ENCODE data around the gene CCNY.

Gene CCNY

GRCh38 chr10:35505241-35505873, 169.0 kb downstream of the CCNY start:
- POLR2A ChIA-PET, result interaction anchor here (0.7 kb wide), 1 partner anchor 112 kb away, joined by 4 read pairs; no protein-coding TSS in a partner anchor

GRCh38 chr10:35506741-35507140, 170.4 kb downstream of the CCNY start:
- H3K4me1 ChIP-seq (ENCODE audit: control extremely low read depth in 1 of 4, control insufficient read depth in 4 of 4, insufficient read depth in 4 of 4, low read length in 3 of 4), result peaks cover 0 to 6% (median 2%) of the 10 kb centered on the region in 4 experiments
- ChIA-PET CTCF (no interaction called here), POLR2A (no interaction called here)
- no peak for DNase-seq
- peaks cover 0 to 18% (median 5%) of the 10 kb centered on the region in 4 experiments for H3K36me3 ChIP-seq (ENCODE audit: control insufficient read depth in 4 of 4, insufficient read depth in 4 of 4, low read length in 3 of 4)
- H3K27ac ChIP-seq (ENCODE audit: insufficient read depth in 1 of 2, low read depth in 1 of 2, low read length in 2 of 2, poor library complexity in 1 of 2, severe bottlenecking in 2 of 2), result no peak overlapping the region
- no peaks in the 10 kb centered on the region for H3K27me3 ChIP-seq (replicated peaks in 2 of 5; ENCODE audit: control insufficient read depth in 4 of 5, insufficient read depth in 5 of 5, low read length in 4 of 5)
- no peaks in the 10 kb centered on the region for H3K9me3 ChIP-seq (ENCODE audit: control extremely low read depth in 1 of 5, control insufficient read depth in 4 of 5, insufficient read depth in 2 of 5, low read depth in 1 of 5, low read length in 4 of 5)
- no peak overlapping the region for H3K4me3 ChIP-seq (ENCODE audit: control insufficient read depth in 1 of 7, extremely low read depth in 1 of 7, insufficient read depth in 4 of 7, low read depth in 2 of 7, low read length in 6 of 7)

More at GRCh38 chr10:35505241-35505873, 169.0 kb downstream of the CCNY start:
- no peaks in the 10 kb centered on the region for H3K9me3 ChIP-seq (ENCODE audit: control extremely low read depth in 1 of 5, control insufficient read depth in 4 of 5, insufficient read depth in 2 of 5, low read depth in 1 of 5, low read length in 4 of 5)
- WGBS (ENCODE audit: insufficient coverage), result 86% methylated on average over 1 of the region's 3 CpGs
- no peak for DNase-seq
- H3K27ac ChIP-seq (ENCODE audit: insufficient read depth in 1 of 2, low read depth in 1 of 2, low read length in 2 of 2, poor library complexity in 1 of 2, severe bottlenecking in 2 of 2), result no peak overlapping the region
- CTCF ChIA-PET, result interaction anchor here (0.6 to 0.8 kb wide), 3 partner anchors 12 to 156 kb away, joined by 3 to 4 read pairs (median 3); no protein-coding TSS in a partner anchor
- peaks cover 0 to 5% (median 0%) of the 10 kb centered on the region in 4 experiments for H3K4me1 ChIP-seq (ENCODE audit: control extremely low read depth in 1 of 4, control insufficient read depth in 4 of 4, insufficient read depth in 4 of 4, low read length in 3 of 4)
- H3K36me3 ChIP-seq (ENCODE audit: control insufficient read depth in 4 of 4, insufficient read depth in 4 of 4, low read length in 3 of 4), result peaks cover 0 to 20% (median 4%) of the 10 kb centered on the region in 4 experiments
- no peak overlapping the region for H3K4me3 ChIP-seq (ENCODE audit: control insufficient read depth in 1 of 7, extremely low read depth in 1 of 7, insufficient read depth in 4 of 7, low read depth in 2 of 7, low read length in 6 of 7)
- no peaks in the 10 kb centered on the region for H3K27me3 ChIP-seq (replicated peaks in 2 of 5; ENCODE audit: control insufficient read depth in 4 of 5, insufficient read depth in 5 of 5, low read length in 4 of 5)

- Histone ChIP-seq H3K4me1 (ENCODE audit: control extremely low read depth in 1 of 4, control insufficient read depth in 4 of 4, insufficient read depth in 4 of 4, low read length in 3 of 4) (peaks cover 0 to 7% (median 2%) of the 10 kb centered on the region in 4 experiments), H3K27ac (ENCODE audit: insufficient read depth in 1 of 2, low read depth in 1 of 2, low read length in 2 of 2, poor library complexity in 1 of 2, severe bottlenecking in 2 of 2) (no peak overlapping the region), H3K27me3 (replicated peaks in 2 of 5; ENCODE audit: control insufficient read depth in 4 of 5, insufficient read depth in 5 of 5, low read length in 4 of 5) (no peaks in the 10 kb centered on the region), H3K9me3 (ENCODE audit: control extremely low read depth in 1 of 5, control insufficient read depth in 4 of 5, insufficient read depth in 2 of 5, low read depth in 1 of 5, low read length in 4 of 5) (no peaks in the 10 kb centered on the region), H3K4me3 (ENCODE audit: control insufficient read depth in 1 of 7, extremely low read depth in 1 of 7, insufficient read depth in 4 of 7, low read depth in 2 of 7, low read length in 6 of 7) (no peak overlapping the region), H3K36me3 (ENCODE audit: control insufficient read depth in 4 of 4, insufficient read depth in 4 of 4, low read length in 3 of 4) (peaks cover 0 to 16% (median 3%) of the 10 kb centered on the region in 4 experiments)
- ChIA-PET POLR2A (no interaction called here), CTCF (no interaction called here)
- WGBS (ENCODE audit: insufficient coverage), result 97% methylated on average over 5 of the region's 8 CpGs
- no peak for DNase-seq
Observed at GRCh38 chr10:35507519-35508109, 171.3 kb downstream of the CCNY start.

GRCh38 chr10:35508647-35509046, 172.3 kb downstream of the CCNY start:
- Histone ChIP-seq H3K4me1 (ENCODE audit: control extremely low read depth in 1 of 4, control insufficient read depth in 4 of 4, insufficient read depth in 4 of 4, low read length in 3 of 4) (peaks cover 0 to 7% (median 2%) of the 10 kb centered on the region in 4 experiments), H3K4me3 (ENCODE audit: control insufficient read depth in 1 of 7, extremely low read depth in 1 of 7, insufficient read depth in 4 of 7, low read depth in 2 of 7, low read length in 6 of 7) (no peak overlapping the region), H3K36me3 (ENCODE audit: control insufficient read depth in 4 of 4, insufficient read depth in 4 of 4, low read length in 3 of 4) (peaks cover 0 to 10% (median 2%) of the 10 kb centered on the region in 4 experiments), H3K27ac (ENCODE audit: insufficient read depth in 1 of 2, low read depth in 1 of 2, low read length in 2 of 2, poor library complexity in 1 of 2, severe bottlenecking in 2 of 2) (no peak overlapping the region), H3K9me3 (ENCODE audit: control extremely low read depth in 1 of 5, control insufficient read depth in 4 of 5, insufficient read depth in 2 of 5, low read depth in 1 of 5, low read length in 4 of 5) (no peaks in the 10 kb centered on the region), H3K27me3 (replicated peaks in 2 of 5; ENCODE audit: control insufficient read depth in 4 of 5, insufficient read depth in 5 of 5, low read length in 4 of 5) (no peaks in the 10 kb centered on the region)
- POLR2A ChIA-PET, result no interaction called here
- DNase-seq, result no peak
- CTCF ChIA-PET, result no interaction called here
- 83% methylated on average over 1 of the region's 1 CpG for WGBS (ENCODE audit: insufficient coverage)

GRCh38 chr10:35510891-35511290, 174.6 kb downstream of the CCNY start:
- Histone ChIP-seq H3K9me3 (ENCODE audit: control extremely low read depth in 1 of 5, control insufficient read depth in 4 of 5, insufficient read depth in 2 of 5, low read depth in 1 of 5, low read length in 4 of 5) (no peaks in the 10 kb centered on the region), H3K27me3 (replicated peaks in 2 of 5; ENCODE audit: control insufficient read depth in 4 of 5, insufficient read depth in 5 of 5, low read length in 4 of 5) (no peaks in the 10 kb centered on the region), H3K4me3 (ENCODE audit: control insufficient read depth in 1 of 7, extremely low read depth in 1 of 7, insufficient read depth in 4 of 7, low read depth in 2 of 7, low read length in 6 of 7) (no peak overlapping the region), H3K27ac (ENCODE audit: insufficient read depth in 1 of 2, low read depth in 1 of 2, low read length in 2 of 2, poor library complexity in 1 of 2, severe bottlenecking in 2 of 2) (no peak overlapping the region), H3K36me3 (ENCODE audit: control insufficient read depth in 4 of 4, insufficient read depth in 4 of 4, low read length in 3 of 4) (peaks cover 0 to 5% (median 2%) of the 10 kb centered on the region in 4 experiments), H3K4me1 (ENCODE audit: control extremely low read depth in 1 of 4, control insufficient read depth in 4 of 4, insufficient read depth in 4 of 4, low read length in 3 of 4) (peaks cover 0 to 7% (median 2%) of the 10 kb centered on the region in 4 experiments)
- no peak for DNase-seq
- WGBS (ENCODE audit: insufficient coverage), result 96% methylated on average over 8 of the region's 8 CpGs
- ChIA-PET CTCF (interaction anchor here (0.9 to 1.5 kb wide), 2 partner anchors 53 to 315 kb away, joined by 4 read pairs; no protein-coding TSS in a partner anchor), POLR2A (no interaction called here)

- H3K4me1 ChIP-seq (ENCODE audit: control extremely low read depth in 1 of 4, control insufficient read depth in 4 of 4, insufficient read depth in 4 of 4, low read length in 3 of 4), result peaks cover 0 to 7% (median 4%) of the 10 kb centered on the region in 4 experiments
- no peaks in the 10 kb centered on the region for H3K9me3 ChIP-seq (ENCODE audit: control extremely low read depth in 1 of 5, control insufficient read depth in 4 of 5, insufficient read depth in 2 of 5, low read depth in 1 of 5, low read length in 4 of 5)
- H3K27me3 ChIP-seq (replicated peaks in 2 of 5; ENCODE audit: control insufficient read depth in 4 of 5, insufficient read depth in 5 of 5, low read length in 4 of 5), result no peaks in the 10 kb centered on the region
- peak in 2 of 3 donors; percentile 21 to 36 for DNase-seq
- no peak overlapping the region for H3K27ac ChIP-seq (ENCODE audit: insufficient read depth in 1 of 2, low read depth in 1 of 2, low read length in 2 of 2, poor library complexity in 1 of 2, severe bottlenecking in 2 of 2)
- H3K36me3 ChIP-seq (ENCODE audit: control insufficient read depth in 4 of 4, insufficient read depth in 4 of 4, low read length in 3 of 4), result peaks cover 0 to 5% (median 2%) of the 10 kb centered on the region in 4 experiments
- H3K4me3 ChIP-seq (ENCODE audit: control insufficient read depth in 1 of 7, extremely low read depth in 1 of 7, insufficient read depth in 4 of 7, low read depth in 2 of 7, low read length in 6 of 7), result no peak overlapping the region
- ChIA-PET CTCF (interaction anchor here (0.7 to 1.5 kb wide), 3 partner anchors 52 to 316 kb away, joined by 4 read pairs; no protein-coding TSS in a partner anchor), POLR2A (no interaction called here)
- 57% methylated on average over 8 of the region's 8 CpGs for WGBS (ENCODE audit: insufficient coverage)
Observed at GRCh38 chr10:35511647-35512046, 175.3 kb downstream of the CCNY start.

GRCh38 chr10:35516102-35516670, 179.9 kb downstream of the CCNY start:
- 100% methylated on average over 1 of the region's 2 CpGs for WGBS (ENCODE audit: insufficient coverage)
- peaks cover 0 to 13% (median 2%) of the 10 kb centered on the region in 4 experiments for H3K36me3 ChIP-seq (ENCODE audit: control insufficient read depth in 4 of 4, insufficient read depth in 4 of 4, low read length in 3 of 4)
- no peak for DNase-seq
- H3K27ac ChIP-seq (ENCODE audit: insufficient read depth in 1 of 2, low read depth in 1 of 2, low read length in 2 of 2, poor library complexity in 1 of 2, severe bottlenecking in 2 of 2), result no peak overlapping the region
- no peaks in the 10 kb centered on the region for H3K9me3 ChIP-seq (ENCODE audit: control extremely low read depth in 1 of 5, control insufficient read depth in 4 of 5, insufficient read depth in 2 of 5, low read depth in 1 of 5, low read length in 4 of 5)
- H3K4me1 ChIP-seq (ENCODE audit: control extremely low read depth in 1 of 4, control insufficient read depth in 4 of 4, insufficient read depth in 4 of 4, low read length in 3 of 4), result peaks cover 0 to 15% (median 5%) of the 10 kb centered on the region in 4 experiments
- ChIA-PET POLR2A (no interaction called here), CTCF (no interaction called here)
- H3K27me3 ChIP-seq (replicated peaks in 2 of 5; ENCODE audit: control insufficient read depth in 4 of 5, insufficient read depth in 5 of 5, low read length in 4 of 5), result no peaks in the 10 kb centered on the region
- no peak overlapping the region for H3K4me3 ChIP-seq (ENCODE audit: control insufficient read depth in 1 of 7, extremely low read depth in 1 of 7, insufficient read depth in 4 of 7, low read depth in 2 of 7, low read length in 6 of 7)

All from common myeloid progenitor, CD34-positive (primary cell).